HepG2 (cell line): ENCODE results near the gene C1S.

Experiments
- EP300 ChIP-seq, 3 experiments: sonication (generic) in 1 of 3; formaldehyde crosslinking in 1 of 3; IDR thresholded peaks; 2 replicates each; pipeline versions ENCODE4 v1.5.1 to v1.6.1; 2011 to 2020; ENCODE audit warnings: low read depth in 2 of 3, low read length in 2 of 3, borderline replicate concordance in 1 of 3, improper control_type of control experiment in 1 of 3, mild to moderate bottlenecking in 1 of 3, missing genetic modification reagents in 1 of 3, moderate library complexity in 1 of 3
- HOXA7 ChIP-seq: sonication (generic); formaldehyde crosslinking; IDR thresholded peaks from 2 replicates; pipeline ENCODE4 v1.8.1; 2022; ENCODE audit warnings: mild to moderate bottlenecking, missing genetic modification reagents, moderate library complexity
- PCBP2 ChIP-seq: fragments of 200-400 bp; formaldehyde crosslinking; optimal IDR thresholded peaks from 2 replicates; pipeline ENCODE3; 2018; ENCODE audit warnings: low read length, low read depth; ENCODE audit not compliant: poor library complexity, severe bottlenecking
- SIN3A ChIP-seq: IDR thresholded peaks from 2 replicates; pipeline ENCODE4 v1.6.1; 2011; ENCODE audit warnings: low read depth, mild to moderate bottlenecking, control low read depth, low read length, borderline replicate concordance
- ZBTB8A ChIP-seq: sonication (generic); formaldehyde crosslinking; IDR thresholded peaks from 2 replicates; pipeline ENCODE4 v1.4.0; 2020; ENCODE audit warnings: mild to moderate bottlenecking, low read depth, missing genetic modification reagents, borderline replicate concordance
- ZFP91 ChIP-seq: sonication (generic); formaldehyde crosslinking; IDR thresholded peaks from 2 replicates; pipeline ENCODE4 v1.9.0; 2022; ENCODE audit warnings: missing genetic modification reagents, mild to moderate bottlenecking, borderline replicate concordance

GRCh38 chr12:7089196-7089871 lies 28.8 kb downstream of the C1S start:
- TF ChIP-seq PCBP2 (no peak), ZBTB8A (CRISPR knock-in tag) (no peak), HOXA7 (CRISPR knock-in tag) (no peak), ZFP91 (CRISPR knock-in tag) (no peak), EP300 (IDR thresholded peaks at IDR 0.05; ENCODE audit: low read depth in 2 of 2, low read length in 2 of 2) (no peak), EP300 (CRISPR knock-in tag; IDR thresholded peaks at IDR 0.05; ENCODE audit: borderline replicate concordance) (no peak), SIN3A (no peak)
